H1 (cell line): ENCODE measurements around the gene OR5D16. TPM values are rescaled to one million over a fixed set of nuclear protein-coding genes. Genes with fewer than 3 reads are reported as not detected.

Experiments
- CTCF ChIA-PET: fragments of 300-600 bp; sonication (Branson Sonifier 250); formaldehyde crosslinking; loops from one replicate; lab custom pipeline; 2021; ENCODE audit not compliant: partially characterized antibody; lab: Charles Lee
- POLR2A ChIA-PET: fragments of 300-600 bp; sonication (Branson Sonifier 250); formaldehyde crosslinking; loops from one replicate; lab custom pipeline; 2021; ENCODE audit warnings: inconsistent platforms; ENCODE audit not compliant: partially characterized antibody; lab: Charles Lee
- DNase-seq, 2 experiments: peaks; one replicate each; pipeline versions ENCODE4 v3.0.0 to v3.0.0-alpha.2; 2010 to 2022; ENCODE audit warnings: low spot score in 2 of 2, low read depth in 1 of 2, mixed read lengths in 1 of 2
- FAIRE-seq: peaks from 2 replicates; lab custom pipeline; 2011; peaks lifted over from hg19 to GRCh38; lab: Jason Lieb, UNC
- H2AFZ ChIP-seq: 2 replicates; pipeline ENCODE4 v1.8.1; 2012; ENCODE audit warnings: low read length, inconsistent platforms
- H2AK5ac ChIP-seq: 2 replicates; pipeline ENCODE4 v1.6.1; 2013; ENCODE audit warnings: low read depth, low read length
- H2BK120ac ChIP-seq: replicated peaks from 2 replicates; pipeline ENCODE3; 2013; ENCODE audit warnings: low read depth, low read length, inconsistent platforms
- H2BK12ac ChIP-seq: 2 replicates; pipeline ENCODE4 v1.6.1; 2013; ENCODE audit warnings: low read depth, low read length
- H2BK15ac ChIP-seq: 2 replicates; pipeline ENCODE4 v1.6.1; 2013; ENCODE audit warnings: low read length
- H2BK20ac ChIP-seq: 2 replicates; pipeline ENCODE4 v1.6.1; 2013; ENCODE audit warnings: low read length
- H2BK5ac ChIP-seq: 2 replicates; pipeline ENCODE4 v1.6.1; 2013; ENCODE audit warnings: low read depth, low read length
- H3K14ac ChIP-seq: 2 replicates; pipeline ENCODE4 v1.6.1; 2013; ENCODE audit warnings: inconsistent platforms; ENCODE audit not compliant: insufficient read length
- H3K18ac ChIP-seq: 2 replicates; pipeline ENCODE4 v1.6.1; 2013; ENCODE audit warnings: low read length; ENCODE audit errors: extremely low read depth
- H3K23ac ChIP-seq: 2 replicates; pipeline ENCODE4 v1.6.1; 2013; ENCODE audit warnings: inconsistent platforms; ENCODE audit not compliant: insufficient read length
- H3K23me2 ChIP-seq: 2 replicates; pipeline ENCODE4 v1.6.1; 2013; ENCODE audit warnings: low read depth, low read length
- H3K27ac ChIP-seq: 2 replicates; pipeline ENCODE4 v1.6.1; 2011; ENCODE audit warnings: low read depth, low read length, inconsistent platforms
- H3K27me3 ChIP-seq, 4 experiments: replicated peaks in 1 of 4; 1 replicate in 1 of 4; 2 replicates in 3 of 4; pipeline versions ENCODE4 v1.6.1 to v1.8.1; 2011 to 2013; ENCODE audit warnings: low read length in 3 of 4, mild to moderate bottlenecking in 3 of 4, inconsistent platforms in 2 of 4, mixed read lengths in 2 of 4, moderate library complexity in 1 of 4; ENCODE audit not compliant: control insufficient read depth in 3 of 4, insufficient read depth in 3 of 4; ENCODE audit errors: extremely low read depth in 1 of 4
- H3K36me3 ChIP-seq, 4 experiments: 2 replicates each; pipeline versions ENCODE4 v1.6.1 to v1.8.1; 2011 to 2013; ENCODE audit warnings: mild to moderate bottlenecking in 4 of 4, low read length in 3 of 4, moderate library complexity in 2 of 4, control low read depth in 1 of 4, inconsistent platforms in 1 of 4; ENCODE audit not compliant: insufficient read depth in 4 of 4, control insufficient read depth in 2 of 4
- H3K4ac ChIP-seq: replicated peaks from 2 replicates; pipeline ENCODE3; 2013; ENCODE audit warnings: low read length, low read depth, mixed read lengths, inconsistent platforms; ENCODE audit not compliant: insufficient read length
- H3K4me1 ChIP-seq, 4 experiments: replicated peaks in 1 of 4; 1 replicate in 1 of 4; 2 replicates in 3 of 4; pipeline versions ENCODE4 v1.6.1 to v1.8.1; 2011 to 2013; ENCODE audit warnings: low read length in 3 of 4, inconsistent platforms in 2 of 4, mixed read lengths in 1 of 4; ENCODE audit not compliant: insufficient read depth in 4 of 4, control insufficient read depth in 3 of 4
- H3K4me2 ChIP-seq, 2 experiments: 2 replicates each; pipeline versions ENCODE4 v1.6.1 to v1.8.1; 2011 to 2013; ENCODE audit warnings: low read depth in 2 of 2, low read length in 2 of 2, control low read depth in 1 of 2, inconsistent platforms in 1 of 2, mild to moderate bottlenecking in 1 of 2; ENCODE audit not compliant: insufficient read depth in 1 of 2
- H3K4me3 ChIP-seq, 4 experiments: fragments of 200-600, 300-600 bp in 1 of 4; sonication (generic), shearing (Covaris generic), sonication (Bioruptor Twin) in 1 of 4; 2 replicates each; pipeline versions ENCODE4 v1.5.1 to v1.8.1; 2011 to 2016; ENCODE audit warnings: low read length in 4 of 4, low read depth in 3 of 4, control low read depth in 2 of 4, inconsistent platforms in 2 of 4, mild to moderate bottlenecking in 2 of 4, mixed read lengths in 1 of 4, moderate library complexity in 1 of 4; ENCODE audit not compliant: insufficient read depth in 2 of 4; ENCODE audit errors: extremely low read depth in 1 of 4
- H3K56ac ChIP-seq: replicated peaks from 2 replicates; pipeline ENCODE3; 2013; ENCODE audit warnings: low read depth, mild to moderate bottlenecking, mixed read lengths, low read length, inconsistent platforms; ENCODE audit not compliant: insufficient read length
- H3K79me1 ChIP-seq: 2 replicates; pipeline ENCODE4 v1.6.1; 2013; ENCODE audit warnings: low read depth, low read length, control low read depth
- H3K79me2 ChIP-seq, 2 experiments: 2 replicates each; pipeline versions ENCODE4 v1.6.1 to v1.8.1; 2012 to 2013; ENCODE audit warnings: low read length in 2 of 2, mild to moderate bottlenecking in 2 of 2, inconsistent platforms in 1 of 2; ENCODE audit not compliant: insufficient read depth in 2 of 2, control insufficient read depth in 1 of 2
- H3K9ac ChIP-seq, 4 experiments: replicated peaks in 1 of 4; 1 replicate in 1 of 4; 2 replicates in 3 of 4; pipeline versions ENCODE4 v1.6.1 to v1.8.1; 2011 to 2013; ENCODE audit warnings: low read depth in 3 of 4, low read length in 3 of 4, control low read depth in 2 of 4, mild to moderate bottlenecking in 2 of 4, moderate library complexity in 2 of 4, inconsistent platforms in 1 of 4; ENCODE audit errors: extremely low read depth in 1 of 4
- H3K9me3 ChIP-seq, 2 experiments: 2 replicates each; pipeline versions ENCODE4 v1.6.1 to v1.8.1; 2012 to 2013; ENCODE audit warnings: mild to moderate bottlenecking in 2 of 2, moderate library complexity in 2 of 2, control low read depth in 1 of 2, inconsistent platforms in 1 of 2, low read depth in 1 of 2, low read length in 1 of 2, mixed read lengths in 1 of 2; ENCODE audit not compliant: insufficient read depth in 2 of 2
- H4K20me1 ChIP-seq, 2 experiments: replicated peaks in 1 of 2; 2 replicates each; pipeline versions ENCODE3 to v1.8.1; 2011 to 2013; ENCODE audit warnings: inconsistent platforms in 2 of 2, low read length in 2 of 2, mild to moderate bottlenecking in 1 of 2; ENCODE audit not compliant: insufficient read depth in 2 of 2, control insufficient read depth in 1 of 2
- H4K5ac ChIP-seq: 2 replicates; pipeline ENCODE4 v1.6.1; 2013; ENCODE audit warnings: low read length, low read depth, mixed read lengths, inconsistent platforms; ENCODE audit not compliant: insufficient read length
- H4K8ac ChIP-seq: 2 replicates; pipeline ENCODE4 v1.8.0; 2013; ENCODE audit warnings: mild to moderate bottlenecking, moderate library complexity, low read length, inconsistent platforms; ENCODE audit not compliant: insufficient read depth; ENCODE audit errors: extremely low read depth
- H4K91ac ChIP-seq: replicated peaks from 2 replicates; pipeline ENCODE3; 2013; ENCODE audit warnings: low read length, mixed read lengths, inconsistent platforms; ENCODE audit not compliant: insufficient read length
- BACH1 ChIP-seq: IDR thresholded peaks from 2 replicates; pipeline ENCODE4 v1.6.1; 2012; ENCODE audit warnings: low read length, improper control_type of control experiment
- BRCA1 ChIP-seq: IDR thresholded peaks from 2 replicates; pipeline ENCODE4 v1.6.1; 2012; ENCODE audit warnings: low read depth, low read length, improper control_type of control experiment
- CTBP2 ChIP-seq: IDR thresholded peaks from 2 replicates; pipeline ENCODE4 v1.7.0; 2011; ENCODE audit warnings: borderline replicate concordance, mild to moderate bottlenecking, moderate library complexity, mixed read lengths, low read length; ENCODE audit not compliant: insufficient read depth, insufficient read length
- polyA plus RNA-seq, 7 experiments: library from polyadenylated mRNA; depleted of rRNA in 3 of 7; stranded (reverse) in 5 of 7; unstranded in 2 of 7; fragments of >200 nt in 5 of 7; fragments of 200-250 nt in 2 of 7; gene quantifications; 1 replicate in 5 of 7; 2 replicates in 1 of 7; 4 replicates in 1 of 7; pipeline versions ENCODE4 v1.2.1 to v1.2.3, GENCODE V29; 2011 to 2013; ENCODE audit warnings: missing spikeins in 2 of 7, mixed read lengths in 2 of 7
- total RNA-seq: library from RNA; stranded (reverse); fragmentation: NEBNext Ultra II Directional; extraction: Animal tissue kit (Norgen Biotek cat#: 25700); gene quantifications from 2 replicates; pipeline ENCODE4 v1.2.1, GENCODE V29; 2021

Gene OR5D16
- total and polyA plus RNA-seq, 2 of the 8 experiments (the other 6 are each of a cell fraction or from before 2014, with no cell fraction given) = not detected

GRCh38 chr11:55795256-55795655, 43.3 kb upstream of the OR5D16 start, which contains the start of gene OR5D14:
Gene OR5D14 (plus strand): TSS chr11:55795556. CDS start chr11:55795556, 0 bp downstream.
- H3K18ac ChIP-seq = no peak within 1 kb of the TSS
- no peaks in the 10 kb centered on the region for H3K36me3 ChIP-seq
- no peak within 1 kb of the TSS for H2BK5ac ChIP-seq
- peaks cover 68 to 76% of the 10 kb centered on the region in 2 experiments for H3K9me3 ChIP-seq
- no peak within 1 kb of the TSS for H4K91ac ChIP-seq
- no peak within 1 kb of the TSS for H4K8ac ChIP-seq
- POLR2A ChIA-PET = no interaction called here
- no peak within 1 kb of the TSS for H2BK20ac ChIP-seq
- no peak within 1 kb of the TSS for H2BK12ac ChIP-seq
- H3K27me3 ChIP-seq = no peaks in the 10 kb centered on the region
- no peak within 1 kb of the TSS for H2AK5ac ChIP-seq
- CTCF ChIA-PET = no interaction called here
- H3K4ac ChIP-seq = no peak within 1 kb of the TSS
- H3K79me1 ChIP-seq = no peaks in the 10 kb centered on the region
- no peaks in the 10 kb centered on the region for H4K20me1 ChIP-seq
- DNase-seq = no peak
- H3K4me3 ChIP-seq = no peak within 1 kb of the TSS
- H4K5ac ChIP-seq = no peak within 1 kb of the TSS
- H3K27ac ChIP-seq = no peak within 1 kb of the TSS
- no peak within 1 kb of the TSS for H2BK120ac ChIP-seq
- no peak for FAIRE-seq
- no peak within 1 kb of the TSS for H3K23ac ChIP-seq
- no peak within 1 kb of the TSS for H3K56ac ChIP-seq
- H3K4me1 ChIP-seq = no peaks in the 10 kb centered on the region
- H3K79me2 ChIP-seq = no peaks in the 10 kb centered on the region
- H2BK15ac ChIP-seq = no peak within 1 kb of the TSS
- H3K4me2 ChIP-seq = no peak within 1 kb of the TSS
- H3K23me2 ChIP-seq = no peaks in the 10 kb centered on the region; the same call in 1 of the 2 replicates
- no peak within 1 kb of the TSS for H2AFZ ChIP-seq
- H3K14ac ChIP-seq = no peak within 1 kb of the TSS
- no peak within 1 kb of the TSS for H3K9ac ChIP-seq
- TF ChIP-seq CTBP2 (no peak), BRCA1 (no peak), BACH1 (no peak)
